ENCODE data around the gene KCTD8.
"Not testable (repeated sequence)": the region's sequence is repeated elsewhere in the genome, so short reads cannot be mapped to it uniquely, and the experiment has no call there.

DNA sequence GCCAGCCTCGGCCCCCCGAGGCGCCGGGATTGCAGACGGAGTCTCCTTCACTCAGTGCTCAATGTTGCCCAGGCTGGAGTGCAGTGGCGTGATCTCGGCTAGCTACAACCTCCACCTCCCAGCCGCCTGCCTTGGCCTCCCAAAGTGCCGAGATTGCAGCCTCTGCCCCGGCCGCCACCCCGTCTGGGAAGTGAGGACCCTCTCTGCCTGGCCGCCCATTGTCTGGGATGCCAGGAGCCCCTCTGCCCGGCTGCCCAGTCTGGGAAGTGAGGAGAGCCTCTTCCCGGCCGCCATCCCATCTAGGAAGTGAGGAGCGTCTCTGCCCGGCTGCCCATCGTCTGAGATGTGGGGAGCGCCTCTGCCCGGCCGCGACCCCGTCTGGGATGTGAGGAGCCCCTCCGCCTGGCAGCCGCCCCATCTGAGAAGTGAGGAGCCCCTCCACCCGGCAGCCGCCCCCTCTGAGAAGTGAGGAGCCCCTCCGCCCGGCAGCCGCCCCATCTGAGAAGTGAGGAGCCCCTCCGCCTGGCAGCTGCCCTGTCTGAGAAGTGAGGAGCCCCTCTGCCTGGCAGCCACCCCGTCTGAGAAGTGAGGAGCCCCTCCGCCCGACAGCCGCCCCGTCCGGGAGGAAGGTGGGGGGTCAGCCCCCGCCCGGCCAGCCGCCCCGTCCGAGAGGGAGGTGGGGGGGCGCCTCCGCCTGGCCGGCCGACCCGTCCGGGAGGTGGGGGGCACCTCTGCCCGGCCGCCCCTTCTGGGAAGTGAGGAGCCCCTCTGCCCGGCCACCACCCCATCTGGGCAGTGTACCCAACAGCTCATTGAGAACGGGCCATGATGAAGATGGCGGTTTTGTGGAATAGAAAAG lies 266.9 kb downstream of the KCTD8 start:
- not testable (repeated sequence) for TF ChIP-seq EZH2 (IDR thresholded peaks at IDR 0.05; ENCODE audit: borderline replicate concordance, low read depth, low read length, severe bottlenecking); CTCF (IDR thresholded peaks at IDR 0.05; ENCODE audit: borderline replicate concordance, extremely low read depth, low read length, poor library complexity, severe bottlenecking)
